Neuronal stem cell (in vitro differentiated cells): Measurements from ENCODE around the gene TBATA.
A peak's percentile ranks its signal among the peaks of the same experiment; 100 is the strongest.

ENCODE experiments used
- DNase-seq: peaks from one replicate; pipeline ENCODE4 v3.0.0-alpha.2; 2013; ENCODE audit warnings: low spot score
- H2AFZ ChIP-seq: one replicate; pipeline ENCODE4 v1.6.1; 2013; ENCODE audit warnings: mild to moderate bottlenecking, low read length, inconsistent platforms
- H2AK5ac ChIP-seq: 2 replicates; pipeline ENCODE4 v1.6.1; 2013; ENCODE audit warnings: low read depth, mild to moderate bottlenecking, inconsistent platforms, low read length, moderate library complexity, mixed read lengths
- H2BK120ac ChIP-seq: 2 replicates; pipeline ENCODE4 v1.6.1; 2013; ENCODE audit warnings: low read depth, mild to moderate bottlenecking, inconsistent platforms, low read length, moderate library complexity, mixed read lengths
- H2BK12ac ChIP-seq: one replicate; pipeline ENCODE4 v1.6.1; 2013; ENCODE audit warnings: low read length, inconsistent platforms
- H2BK15ac ChIP-seq: 2 replicates; pipeline ENCODE4 v1.6.1; 2013; ENCODE audit warnings: mild to moderate bottlenecking, low read length, inconsistent platforms, mixed read lengths
- H2BK5ac ChIP-seq: one replicate; pipeline ENCODE4 v1.6.1; 2013; ENCODE audit warnings: inconsistent platforms, mild to moderate bottlenecking, low read length, moderate library complexity
- H3K14ac ChIP-seq: one replicate; pipeline ENCODE4 v1.6.1; 2013; ENCODE audit warnings: low read length, inconsistent platforms
- H3K18ac ChIP-seq: 2 replicates; pipeline ENCODE4 v1.6.1; 2013; ENCODE audit warnings: low read length, inconsistent platforms
- H3K23ac ChIP-seq: 2 replicates; pipeline ENCODE4 v1.6.1; 2013; ENCODE audit warnings: low read depth, mild to moderate bottlenecking, mixed read lengths, low read length, inconsistent platforms; ENCODE audit not compliant: poor library complexity
- H3K27ac ChIP-seq: replicated peaks from 3 replicates; pipeline ENCODE4 v1.5.1; 2013; ENCODE audit warnings: low read length, inconsistent platforms
- H3K27me3 ChIP-seq, 3 experiments: 2 replicates each; pipeline ENCODE4 v1.6.1; 2013; ENCODE audit warnings: low read length in 3 of 3, mild to moderate bottlenecking in 2 of 3, inconsistent platforms in 1 of 3, low read depth in 1 of 3, mixed read lengths in 1 of 3, moderate library complexity in 1 of 3; ENCODE audit not compliant: control insufficient read depth in 3 of 3, insufficient read depth in 3 of 3
- H3K36me3 ChIP-seq, 2 donors: replicated peaks in 1 of 2; 2 replicates each; pipeline ENCODE4 v1.6.1; 2013; ENCODE audit warnings: low read length in 2 of 2; ENCODE audit not compliant: control insufficient read depth in 2 of 2, insufficient read depth in 2 of 2
- H3K4ac ChIP-seq: 2 replicates; pipeline ENCODE4 v1.6.1; 2013; ENCODE audit warnings: inconsistent platforms, mild to moderate bottlenecking, low read length, moderate library complexity
- H3K4me1 ChIP-seq, 2 donors: 1 replicate in 1 of 2; 2 replicates in 1 of 2; pipeline ENCODE4 v1.6.1; 2013; ENCODE audit warnings: low read length in 2 of 2, low read depth in 1 of 2; ENCODE audit not compliant: control insufficient read depth in 2 of 2, insufficient read depth in 1 of 2
- H3K4me2 ChIP-seq: one replicate; pipeline ENCODE4 v1.6.1; 2013; ENCODE audit warnings: mild to moderate bottlenecking, low read length, inconsistent platforms; ENCODE audit not compliant: insufficient read depth, poor library complexity, severe bottlenecking
- H3K4me3 ChIP-seq, 2 donors: 2 replicates each; pipeline ENCODE4 v1.5.1; 2013; ENCODE audit warnings: low read length in 2 of 2, mild to moderate bottlenecking in 2 of 2, inconsistent platforms in 1 of 2, moderate library complexity in 1 of 2
- H3K79me1 ChIP-seq: one replicate; pipeline ENCODE4 v1.6.1; 2013; ENCODE audit warnings: low read depth, mild to moderate bottlenecking, inconsistent platforms, low read length, moderate library complexity
- H3K9ac ChIP-seq: one replicate; pipeline ENCODE4 v1.6.1; 2013; ENCODE audit warnings: mild to moderate bottlenecking, low read depth, low read length, inconsistent platforms; ENCODE audit not compliant: poor library complexity
- H3K9me3 ChIP-seq, 2 donors: replicated peaks in 1 of 2; 2 replicates each; pipeline versions ENCODE3 to v1.6.1; 2013; ENCODE audit warnings: low read length in 2 of 2, mild to moderate bottlenecking in 2 of 2, inconsistent platforms in 1 of 2, low read depth in 1 of 2, mixed read lengths in 1 of 2, moderate library complexity in 1 of 2; ENCODE audit not compliant: control insufficient read depth in 2 of 2, insufficient read depth in 1 of 2
- H4K8ac ChIP-seq: one replicate; pipeline ENCODE4 v1.6.1; 2013; ENCODE audit warnings: low read depth, mild to moderate bottlenecking, inconsistent platforms, low read length, moderate library complexity
- H4K91ac ChIP-seq: one replicate; pipeline ENCODE4 v1.6.1; 2013; ENCODE audit warnings: low read length, low read depth, mild to moderate bottlenecking, inconsistent platforms; ENCODE audit not compliant: poor library complexity
- WGBS, 2 donors: extraction: QIAGEN DNeasy Blood & Tissue Kit; methylation state at CpG; one replicate each; pipeline ENCODE4 v1.1.7; 2013; ENCODE audit warnings: missing lambda C conversion rate in 2 of 2, mixed read lengths in 1 of 2; ENCODE audit not compliant: insufficient read length in 2 of 2, insufficient replicate concordance in 1 of 2; ENCODE audit errors: extremely low coverage in 2 of 2; 5-methylcytosine and 5-hydroxymethylcytosine counted together

Gene TBATA

DNA sequence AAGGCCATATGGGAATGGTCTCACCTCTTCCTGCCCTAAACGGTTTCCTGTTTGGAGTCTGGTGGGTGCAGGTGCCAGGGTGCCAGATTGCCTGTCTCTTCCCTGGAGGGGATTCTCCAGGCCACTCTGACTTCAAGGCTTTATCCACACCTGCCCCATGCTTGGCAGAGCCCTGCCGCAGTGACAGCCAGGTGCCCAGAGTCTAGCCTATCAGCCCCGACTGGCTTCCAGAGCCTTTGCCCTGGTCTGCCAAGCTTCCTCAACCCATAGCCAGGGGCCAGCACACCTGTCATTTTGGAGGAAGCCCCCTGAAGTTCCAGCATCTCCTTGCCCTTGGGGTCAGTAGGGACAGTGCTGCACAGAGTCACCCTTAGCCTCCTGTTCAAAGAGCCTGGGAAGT, 21.6 kb downstream of the TBATA start:
- Histone ChIP-seq H2BK5ac (peak overlapping the region; percentile 54), H3K4ac (no peak overlapping the region), H2BK12ac (no peak overlapping the region), H3K27ac (no peak overlapping the region), H2AK5ac (no peak overlapping the region), H3K79me1 (no peaks in the 10 kb centered on the region), H4K91ac (no peak overlapping the region), H2BK15ac (no peak overlapping the region), H3K4me3 (no peak overlapping the region), H3K36me3 (no peaks in the 10 kb centered on the region), H3K18ac (peak overlapping the region; percentile 33), H3K23ac (no peak overlapping the region), H3K14ac (no peak overlapping the region), H2BK120ac (peak overlapping the region; percentile 7), H3K9me3 (peaks cover 2 to 5% of the 10 kb centered on the region in 2 donors), H4K8ac (no peak overlapping the region), H3K27me3 (no peaks in the 10 kb centered on the region), H3K9ac (no peak overlapping the region), H2AFZ (peak overlapping the region; percentile 8), H3K4me1 (peaks cover 18 to 27% of the 10 kb centered on the region in 2 donors), H3K4me2 (no peak overlapping the region)
- WGBS, 2 donors, result no CpG with 5 or more reads among the region's 3 CpGs
- DNase-seq, result no peak

DNA sequence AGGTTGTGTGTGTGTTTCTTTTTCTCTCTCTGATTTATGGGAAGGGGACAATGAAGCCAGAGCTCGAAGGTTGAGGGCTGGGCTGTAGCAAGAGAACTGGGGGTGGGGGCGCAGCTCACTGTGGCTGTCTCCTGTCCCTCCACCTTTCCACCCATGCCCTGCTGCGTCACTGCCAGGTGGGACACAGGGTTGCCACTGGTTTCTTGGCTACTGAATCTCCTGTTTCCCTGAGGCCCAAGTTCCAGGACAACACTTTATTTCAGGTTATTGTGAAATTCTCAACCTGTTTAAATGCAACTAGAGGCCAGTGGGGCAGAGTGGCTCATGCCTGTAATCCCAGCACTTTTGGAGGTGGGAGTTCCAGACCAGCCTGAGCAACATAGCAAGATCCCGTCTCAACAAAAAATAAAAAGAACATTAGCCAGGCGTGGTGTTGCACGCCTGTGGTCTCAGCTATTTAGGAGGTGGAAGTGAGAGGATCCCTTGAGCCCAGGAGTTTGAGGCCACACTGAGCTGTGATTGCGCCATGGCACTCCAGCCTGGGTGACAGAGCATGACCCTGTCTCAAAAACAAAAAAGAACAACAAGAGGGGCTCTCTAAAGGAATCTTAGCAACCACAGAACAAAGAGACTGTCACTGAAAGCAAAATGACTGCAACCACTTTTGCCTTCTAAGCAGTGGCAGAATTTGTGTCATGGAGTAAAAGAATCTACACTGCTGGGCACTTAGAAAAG, 22.6 kb downstream of the TBATA start:
- Histone ChIP-seq H4K91ac (no peak overlapping the region), H3K23ac (no peak overlapping the region), H3K4ac (no peak overlapping the region), H3K4me3 (no peak overlapping the region), H2AK5ac (no peak overlapping the region), H2AFZ (peak overlapping the region; percentile 4), H3K79me1 (no peaks in the 10 kb centered on the region), H3K27ac (no peak overlapping the region), H3K4me2 (no peak overlapping the region), H4K8ac (no peak overlapping the region), H2BK12ac (no peak overlapping the region), H2BK120ac (no peak overlapping the region), H2BK5ac (no peak overlapping the region), H3K36me3 (no peaks in the 10 kb centered on the region), H3K9ac (no peak overlapping the region), H3K18ac (peak overlapping the region; percentile 83), H3K4me1 (peaks cover 18 to 27% of the 10 kb centered on the region in 2 donors), H3K9me3 (peaks cover 2 to 5% of the 10 kb centered on the region in 2 donors), H2BK15ac (peak overlapping the region; percentile 89), H3K27me3 (no peaks in the 10 kb centered on the region), H3K14ac (no peak overlapping the region)
- DNase-seq, result no peak
- no CpG with 5 or more reads among the region's 7 CpGs for WGBS, 2 donors

DNA sequence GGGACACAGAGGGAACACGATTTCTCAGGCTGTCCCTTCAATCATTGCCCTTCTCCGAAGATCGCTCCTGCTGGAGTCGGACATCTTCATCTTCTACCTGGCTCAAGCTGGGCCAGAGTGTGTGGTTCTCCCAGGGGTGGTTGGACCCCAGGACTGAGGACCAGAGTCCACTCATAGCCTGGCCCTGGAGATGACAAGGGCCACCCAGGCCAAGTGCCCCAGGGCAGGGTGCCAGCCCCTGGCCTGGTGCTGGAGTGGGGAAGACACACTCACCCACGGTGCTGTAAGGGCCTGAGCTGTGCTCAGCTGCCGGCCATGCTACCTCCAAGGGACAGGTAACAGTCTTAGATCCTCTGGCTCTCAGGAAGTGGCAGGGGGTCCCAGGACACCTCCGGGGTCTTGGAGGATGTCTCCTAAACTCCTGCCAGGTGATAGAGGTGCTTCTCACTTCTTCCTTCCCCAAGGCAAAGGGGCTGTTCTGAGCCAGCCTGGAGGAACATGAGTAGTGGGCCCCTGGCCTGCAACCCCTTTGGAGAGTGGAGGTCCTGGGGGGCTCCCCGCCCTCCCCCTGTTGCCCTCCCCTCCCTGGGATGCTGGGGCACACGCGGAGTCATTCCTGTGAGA, 23.3 kb downstream of the TBATA start:
- no peak overlapping the region for H3K4me3 ChIP-seq
- no peak overlapping the region for H4K8ac ChIP-seq
- peaks cover 2 to 5% of the 10 kb centered on the region in 2 donors for H3K9me3 ChIP-seq
- peak overlapping the region; percentile 89 for H2BK15ac ChIP-seq
- H2AK5ac ChIP-seq, result peak overlapping the region; percentile 98
- no peaks in the 10 kb centered on the region for H3K79me1 ChIP-seq
- peak overlapping the region; percentile 71 for H3K18ac ChIP-seq
- H3K4ac ChIP-seq, result no peak overlapping the region
- no peak overlapping the region for H3K9ac ChIP-seq
- no peaks in the 10 kb centered on the region for H3K36me3 ChIP-seq
- peak overlapping the region; percentile 34 for H2BK12ac ChIP-seq
- H3K14ac ChIP-seq, result no peak overlapping the region
- H3K23ac ChIP-seq, result no peak overlapping the region
- DNase-seq, result no peak
- H3K4me1 ChIP-seq, result peaks cover 18 to 27% of the 10 kb centered on the region in 2 donors
- H3K27me3 ChIP-seq, result peaks cover 0 to 3% (median 0%) of the 10 kb centered on the region in 3 experiments
- H3K27ac ChIP-seq, result no peak overlapping the region
- H2BK5ac ChIP-seq, result no peak overlapping the region
- H2AFZ ChIP-seq, result peak overlapping the region; percentile 84
- peak overlapping the region; percentile 56 for H4K91ac ChIP-seq
- H2BK120ac ChIP-seq, result peak overlapping the region; percentile 16
- no CpG with 5 or more reads among the region's 10 CpGs for WGBS, 2 donors
- no peak overlapping the region for H3K4me2 ChIP-seq

DNA sequence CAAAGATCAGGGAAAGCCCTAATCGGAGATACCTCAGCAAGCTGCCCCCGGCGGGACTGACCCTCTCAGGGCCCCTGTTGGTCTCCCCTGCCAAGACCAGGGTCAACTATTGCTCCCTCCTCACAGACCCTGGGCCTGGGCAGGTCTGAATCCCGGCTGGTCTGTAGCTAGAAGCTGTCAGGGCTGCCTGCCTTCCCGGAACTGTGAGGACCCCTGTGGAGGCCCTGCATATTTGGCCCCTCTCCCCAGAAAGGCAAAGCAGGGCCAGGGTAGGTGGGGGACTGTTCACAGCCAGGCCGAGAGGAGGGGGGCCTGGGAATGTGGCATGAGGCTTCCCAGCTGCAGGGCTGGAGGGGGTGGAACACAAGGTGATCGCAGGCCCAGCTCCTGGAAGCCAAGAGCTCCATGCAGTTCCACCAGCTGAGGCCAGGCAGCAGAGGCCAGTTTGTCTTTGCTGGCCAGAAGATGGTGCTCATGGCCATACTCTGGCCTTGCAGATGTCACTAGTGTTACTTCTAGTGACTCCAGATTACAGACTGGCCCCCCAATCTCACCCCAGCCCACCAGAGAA, 24.1 kb downstream of the TBATA start:
- Histone ChIP-seq H2AK5ac (peak overlapping the region; percentile 98), H4K91ac (no peak overlapping the region), H3K4me2 (no peak overlapping the region), H3K14ac (no peak overlapping the region), H3K4me1 (peaks cover 18 to 27% of the 10 kb centered on the region in 2 donors), H3K27ac (no peak overlapping the region), H2BK5ac (no peak overlapping the region), H3K9me3 (peaks cover 0 to 3% of the 10 kb centered on the region in 2 donors), H3K79me1 (no peaks in the 10 kb centered on the region), H3K18ac (peak overlapping the region; percentile 24), H3K9ac (no peak overlapping the region), H3K36me3 (no peaks in the 10 kb centered on the region), H4K8ac (no peak overlapping the region), H3K27me3 (peaks cover 0 to 3% (median 0%) of the 10 kb centered on the region in 3 experiments), H2BK12ac (no peak overlapping the region), H3K4ac (no peak overlapping the region), H2AFZ (peak overlapping the region; percentile 84), H2BK15ac (peak overlapping the region; percentile 89), H3K4me3 (no peak overlapping the region), H2BK120ac (no peak overlapping the region), H3K23ac (no peak overlapping the region)
- no peak for DNase-seq
- WGBS, 2 donors, result no CpG with 5 or more reads among the region's 7 CpGs
